GM12801 (cell line): ENCODE measurements around the gene RBM3.

Experiments
- CTCF ChIP-seq: IDR thresholded peaks from one replicate; pipeline ENCODE4 v1.5.1; 2011; ENCODE audit warnings: control low read depth; ENCODE audit not compliant: insufficient read length; ENCODE audit errors: extremely low read depth

RBM3 gene

DNA sequence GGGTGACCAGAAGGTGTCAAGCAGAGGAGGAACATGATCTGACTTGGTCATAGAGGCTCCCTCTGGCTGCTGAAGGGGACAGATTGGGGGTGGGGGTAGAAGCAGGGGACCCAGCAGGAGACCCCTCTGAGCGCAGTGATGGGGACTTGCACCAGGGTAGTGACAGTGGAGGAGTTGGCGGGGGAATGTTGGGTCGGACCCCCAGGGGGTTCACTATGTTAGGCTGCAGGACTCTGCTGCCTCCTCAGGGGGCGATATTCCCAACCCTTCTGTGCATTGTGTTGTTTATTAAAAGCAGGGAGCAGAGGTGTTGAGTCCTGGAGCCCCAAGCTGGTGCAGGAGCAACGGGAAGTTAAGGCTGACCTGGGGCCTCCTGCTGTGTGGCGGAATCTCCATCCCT is 31.8 kb downstream of the RBM3 start:
- TF ChIP-seq CTCF, result no peak

GRCh38 chrX:48611703-48612102 is 37.4 kb downstream of the RBM3 start:
- TF ChIP-seq CTCF, result no peak

- TF ChIP-seq CTCF, result no peak
These were observed 39.3 kb downstream of the RBM3 start for GRCh38 chrX:48613502-48614160.

DNA sequence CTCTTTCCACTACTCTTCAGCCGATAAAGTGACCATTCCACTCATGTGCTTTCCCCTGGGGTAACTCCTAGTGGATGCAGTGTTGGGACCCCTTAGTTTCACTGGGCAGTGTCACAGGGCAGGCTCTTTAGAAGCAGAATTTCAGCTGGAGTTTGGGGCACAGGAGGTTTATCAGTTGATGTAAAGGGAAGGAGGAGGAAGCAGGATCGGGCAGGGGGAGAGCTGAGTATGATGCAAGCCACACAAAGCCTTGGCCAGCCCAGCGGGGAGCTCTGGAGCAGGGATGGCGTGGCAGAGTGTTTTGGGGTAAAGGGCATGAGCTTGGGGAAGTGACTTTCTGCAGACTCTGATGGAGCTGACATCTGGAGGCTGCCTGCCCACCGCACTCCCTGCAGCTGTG is 42.3 kb downstream of the RBM3 start:
- no peak for TF ChIP-seq CTCF

- no peak for TF ChIP-seq CTCF
These were observed 43.5 kb downstream of the RBM3 start for GRCh38 chrX:48617542-48618340.

DNA sequence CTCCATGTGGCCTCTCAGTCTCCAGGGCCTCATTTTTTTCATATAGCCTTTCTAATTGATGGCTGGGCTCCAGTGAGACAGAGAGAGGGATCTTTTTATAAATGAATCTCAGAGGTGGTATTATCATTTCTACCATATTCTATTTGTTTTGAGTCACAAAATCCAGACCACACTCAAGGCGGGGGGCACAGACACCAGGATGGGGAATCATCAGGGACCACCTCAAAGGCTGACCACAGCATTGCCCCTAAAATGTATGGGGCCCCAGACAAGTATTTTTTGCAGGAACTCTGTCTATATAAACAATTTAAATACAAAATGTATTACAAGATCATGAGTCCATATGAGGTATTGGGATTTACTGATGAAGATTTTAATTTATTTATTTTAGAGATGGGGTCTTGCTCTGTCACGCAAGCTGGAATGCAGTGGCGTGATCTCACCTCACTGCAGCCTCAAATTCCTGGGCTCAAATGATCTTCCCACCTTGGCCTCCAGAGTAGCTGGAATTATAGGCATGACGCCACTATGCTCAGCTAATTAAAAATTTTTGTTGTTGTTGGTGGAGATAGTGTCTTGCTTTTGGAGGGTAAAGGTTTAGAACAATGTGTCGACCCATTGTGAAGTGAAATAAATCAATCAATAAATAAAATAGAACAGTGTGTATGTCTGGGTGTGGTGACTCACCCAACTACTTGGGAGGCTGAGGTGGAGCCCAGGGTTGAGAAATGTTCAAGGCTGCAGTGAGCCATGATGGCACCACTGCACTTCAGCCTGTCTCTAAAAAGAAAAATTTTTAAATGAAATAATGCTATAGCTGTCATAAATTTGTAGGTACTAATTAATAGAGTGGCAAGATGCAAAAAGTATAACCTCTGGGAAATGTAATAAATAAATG is 52.4 kb downstream of the RBM3 start:
- TF ChIP-seq CTCF, result no peak
